ELF-1 (cell line): Measurements from ENCODE around the gene PIGV.
A peak's percentile ranks its signal among the peaks of the same experiment; 100 is the strongest.
"Not testable (repeated sequence)": the region's sequence is repeated elsewhere in the genome, so short reads cannot be mapped to it uniquely, and the experiment has no call there.

ENCODE experiments used
- DNase-seq: peaks from one replicate; pipeline ENCODE4 v3.0.0-alpha.2; 2016; ENCODE audit warnings: low read depth, low spot score

The PIGV gene

GRCh38 chr1:26792924-26793323, 5.2 kb downstream of the PIGV start:
- DNase-seq = no peak

- no peak for DNase-seq
These were observed 6.6 kb downstream of the PIGV start for GRCh38 chr1:26794391-26794790.

GRCh38 chr1:26797627-26798026, 9.9 kb downstream of the PIGV start:
- DNase-seq = no peak

GRCh38 chr1:26799479-26800142, 11.9 kb downstream of the PIGV start:
- DNase-seq = peak; percentile 39

GRCh38 chr1:26803932-26804331, 16.2 kb downstream of the PIGV start:
- DNase-seq = not testable (repeated sequence)

GRCh38 chr1:26810105-26810504, 22.4 kb downstream of the PIGV start:
- DNase-seq = peak; percentile 88

GRCh38 chr1:26811057-26811456, 23.3 kb downstream of the PIGV start:
- DNase-seq = no peak

GRCh38 chr1:26811708-26812107, 24.0 kb downstream of the PIGV start:
- DNase-seq = no peak

GRCh38 chr1:26814377-26814776, 26.6 kb downstream of the PIGV start:
- no peak for DNase-seq

- DNase-seq = no peak
These were observed 27.1 kb downstream of the PIGV start for GRCh38 chr1:26814893-26815292.

- no peak for DNase-seq
These were observed 33.1 kb downstream of the PIGV start for GRCh38 chr1:26820784-26821269.

GRCh38 chr1:26822737-26823395, 35.1 kb downstream of the PIGV start:
- DNase-seq = no peak

- peak; percentile 58 for DNase-seq
These were observed 37.0 kb downstream of the PIGV start for GRCh38 chr1:26824731-26825130.

- peak; percentile 44 for DNase-seq
These were observed 38.7 kb downstream of the PIGV start, which contains the start of gene ZDHHC18 for GRCh38 chr1:26826261-26827105. Gene ZDHHC18, plus strand, starts transcription at chr1:26826688. Its CDS starts 117 bp downstream, at chr1:26826805.

GRCh38 chr1:26827106-26827604, 39.4 kb downstream of the PIGV start:
- DNase-seq = no peak

GRCh38 chr1:26827663-26828062, 39.9 kb downstream of the PIGV start:
- peak; percentile 41 for DNase-seq

- no peak for DNase-seq
These were observed 40.8 kb downstream of the PIGV start for GRCh38 chr1:26828411-26828991.

- peak; percentile 50 for DNase-seq
These were observed 41.6 kb downstream of the PIGV start for GRCh38 chr1:26829184-26829911.

- DNase-seq = no peak
These were observed 43.3 kb downstream of the PIGV start for GRCh38 chr1:26831059-26831458.

GRCh38 chr1:26831546-26832248, 43.9 kb downstream of the PIGV start:
- DNase-seq = no peak
